Adipocyte (in vitro differentiated cells): ENCODE data around the gene CXCL1.
A peak's percentile ranks its signal among the peaks of the same experiment; 100 is the strongest.
"Not testable (repeated sequence)": the region's sequence is repeated elsewhere in the genome, so short reads cannot be mapped to it uniquely, and the experiment has no call there.

Experiments used
- DNase-seq: peaks from one replicate; pipeline ENCODE4 v3.0.0-alpha.2; 2015; ENCODE audit warnings: low read depth
- H3K27me3 ChIP-seq: replicated peaks from 2 replicates; pipeline ENCODE4 v1.7.0; 2013; ENCODE audit warnings: mild to moderate bottlenecking, low read length, moderate library complexity; ENCODE audit not compliant: control insufficient read depth, insufficient read depth
- H3K36me3 ChIP-seq: 2 replicates; pipeline ENCODE4 v1.7.0; 2013; ENCODE audit warnings: low read length, mild to moderate bottlenecking, moderate library complexity; ENCODE audit not compliant: control insufficient read depth, insufficient read depth, severe bottlenecking
- H3K4me1 ChIP-seq: 2 replicates; pipeline ENCODE4 v1.7.0; 2013; ENCODE audit warnings: mild to moderate bottlenecking, low read length, moderate library complexity; ENCODE audit not compliant: control insufficient read depth, insufficient read depth
- H3K4me3 ChIP-seq: 2 replicates; pipeline ENCODE4 v1.7.0; 2013; ENCODE audit warnings: mild to moderate bottlenecking, low read length, moderate library complexity
- H3K9ac ChIP-seq: 2 replicates; pipeline ENCODE4 v1.7.0; 2013; ENCODE audit warnings: mild to moderate bottlenecking, low read length, moderate library complexity
- H3K9me3 ChIP-seq: 2 replicates; pipeline ENCODE4 v1.7.0; 2013; ENCODE audit warnings: mild to moderate bottlenecking, low read length, moderate library complexity; ENCODE audit not compliant: control insufficient read depth

Gene CXCL1

DNA sequence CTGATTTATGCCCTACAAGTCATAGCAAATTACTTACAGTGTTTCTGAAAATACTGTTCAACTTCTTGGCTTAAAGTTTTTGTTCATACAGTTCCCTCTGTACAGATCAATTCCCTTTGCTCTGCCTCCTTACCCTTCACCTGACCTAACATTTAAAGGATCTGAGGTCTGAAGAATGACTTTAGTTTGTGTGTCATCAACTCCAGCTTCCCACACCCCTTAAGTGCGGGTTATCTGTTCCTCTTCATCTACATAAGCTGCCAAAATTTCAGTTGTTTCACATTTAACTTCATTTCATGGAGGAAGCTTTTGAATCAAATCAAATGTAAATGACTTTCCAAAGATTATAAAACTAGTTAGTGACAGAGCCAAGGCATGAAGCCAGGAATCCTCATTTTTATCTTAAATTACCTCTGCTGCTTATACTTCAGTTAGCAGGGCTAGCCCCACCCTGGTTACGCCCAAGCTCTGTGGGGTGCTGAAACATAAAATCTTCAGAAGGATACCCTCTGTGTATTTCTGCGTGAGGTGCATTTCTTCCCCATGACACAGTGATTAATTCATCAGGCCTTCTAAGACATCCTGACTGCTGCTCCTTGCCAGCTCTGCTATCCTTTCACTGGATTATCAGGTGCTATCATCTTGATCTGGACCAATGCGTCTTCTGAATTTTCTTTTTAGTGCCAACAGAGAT lies 16.5 kb downstream of the CXCL1 start:
- no peaks in the 10 kb centered on the region for H3K27me3 ChIP-seq
- peaks cover 18% of the 10 kb centered on the region for H3K4me1 ChIP-seq
- no peaks in the 10 kb centered on the region for H3K36me3 ChIP-seq
- DNase-seq, result no peak
- H3K9ac ChIP-seq, result no peak overlapping the region
- H3K9me3 ChIP-seq, result no peaks in the 10 kb centered on the region
- H3K4me3 ChIP-seq, result no peak overlapping the region

DNA sequence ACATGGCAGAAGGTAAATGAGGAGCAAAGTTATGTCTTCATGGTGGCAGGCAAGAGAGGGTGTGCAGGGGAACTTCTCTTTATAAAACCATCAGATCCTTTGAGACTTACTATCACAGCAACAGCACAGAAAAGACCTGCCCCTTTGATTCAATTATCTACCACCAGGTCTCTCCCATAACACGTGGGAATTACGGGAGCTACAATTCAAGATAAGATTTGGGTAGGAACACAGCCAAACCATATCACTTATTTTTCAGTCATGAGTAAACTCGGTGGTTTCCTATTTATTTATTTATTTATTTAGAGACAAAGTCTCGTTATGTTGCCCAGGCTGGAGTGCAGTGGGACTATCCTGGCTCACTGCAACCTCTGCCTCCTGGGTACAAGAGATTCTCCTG lies 22.1 kb downstream of the CXCL1 start:
- no peaks in the 10 kb centered on the region for H3K9me3 ChIP-seq
- no peaks in the 10 kb centered on the region for H3K27me3 ChIP-seq
- no peak overlapping the region for H3K9ac ChIP-seq
- no peaks in the 10 kb centered on the region for H3K36me3 ChIP-seq
- H3K4me3 ChIP-seq, result no peak overlapping the region
- H3K4me1 ChIP-seq, result peaks cover 37% of the 10 kb centered on the region
- no peak for DNase-seq

DNA sequence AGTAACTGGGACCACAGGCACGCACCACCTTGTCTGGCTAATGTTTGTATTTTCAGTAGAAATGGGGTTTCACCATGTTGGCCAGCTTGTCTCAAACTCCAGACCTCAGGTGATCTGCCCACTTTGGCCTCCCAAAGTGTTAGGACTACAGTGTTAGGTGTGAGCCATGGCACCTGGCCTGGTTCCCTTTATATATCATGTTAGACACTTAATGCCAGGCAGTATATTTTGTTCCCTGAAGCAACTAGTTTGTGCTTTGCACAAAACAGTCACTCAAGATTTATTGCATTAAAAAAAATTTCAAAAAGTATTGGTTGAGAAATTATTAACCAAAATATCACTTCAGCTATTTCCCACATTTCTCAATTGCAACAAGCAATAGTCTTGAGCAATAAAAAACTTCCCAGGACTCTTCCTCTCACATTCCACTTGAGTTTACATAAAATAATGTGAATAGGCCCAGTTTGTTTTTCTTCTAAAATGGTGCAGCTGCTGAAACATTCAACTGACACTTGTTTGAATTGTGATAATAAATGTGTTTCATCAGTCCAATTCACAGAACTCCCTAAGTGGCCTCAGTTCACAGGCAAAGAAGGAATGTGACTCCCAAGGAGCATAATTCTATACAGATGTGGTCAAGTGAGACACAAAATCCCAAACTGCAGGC lies 22.7 kb downstream of the CXCL1 start:
- Histone ChIP-seq H3K4me1 (peaks cover 42% of the 10 kb centered on the region), H3K4me3 (no peak overlapping the region), H3K9me3 (no peaks in the 10 kb centered on the region), H3K36me3 (no peaks in the 10 kb centered on the region), H3K27me3 (no peaks in the 10 kb centered on the region), H3K9ac (no peak overlapping the region)
- peak; percentile 90 for DNase-seq

DNA sequence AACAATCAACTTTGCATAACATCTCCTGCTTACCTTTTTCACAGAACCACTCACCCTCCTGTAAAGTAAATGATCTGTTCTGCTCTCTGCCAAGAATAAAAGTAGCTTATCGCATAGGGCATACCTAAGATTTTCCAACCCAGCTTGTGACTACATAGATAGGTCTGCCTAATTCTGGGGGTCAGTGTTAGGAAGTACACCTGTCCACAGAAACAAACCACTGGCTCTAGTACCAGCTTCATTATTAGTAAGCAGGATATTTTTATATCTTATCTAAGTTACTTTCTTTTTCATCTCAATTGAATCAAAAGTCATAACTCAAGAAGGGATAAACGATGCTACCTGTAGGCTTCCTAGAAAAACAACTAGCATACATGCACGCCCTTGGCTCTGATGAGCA lies 23.8 kb downstream of the CXCL1 start:
- Histone ChIP-seq H3K9ac (no peak overlapping the region), H3K9me3 (no peaks in the 10 kb centered on the region), H3K4me1 (peaks cover 53% of the 10 kb centered on the region), H3K27me3 (no peaks in the 10 kb centered on the region), H3K4me3 (no peak overlapping the region), H3K36me3 (no peaks in the 10 kb centered on the region)
- DNase-seq, result no peak

DNA sequence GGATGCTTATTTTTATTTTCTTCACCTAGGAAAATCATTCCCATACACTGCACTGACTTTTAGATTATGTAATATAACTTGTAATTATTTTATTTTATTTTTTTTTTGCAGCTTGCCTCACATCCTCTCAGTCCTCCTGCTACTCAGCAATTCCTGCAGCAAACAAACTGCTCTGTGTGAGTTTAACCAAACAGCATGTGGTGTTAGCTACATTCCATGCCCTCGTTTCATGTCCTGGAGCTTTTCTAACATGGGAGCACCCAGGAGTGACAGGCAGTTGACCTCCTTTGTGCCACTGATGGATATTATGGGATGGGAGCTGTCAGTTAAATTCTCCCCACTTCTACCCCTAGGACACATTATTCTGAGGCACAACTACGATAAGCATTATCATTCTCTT lies 24.8 kb downstream of the CXCL1 start:
- Histone ChIP-seq H3K4me3 (no peak overlapping the region), H3K36me3 (no peaks in the 10 kb centered on the region), H3K9me3 (no peaks in the 10 kb centered on the region), H3K4me1 (peaks cover 54% of the 10 kb centered on the region), H3K9ac (no peak overlapping the region), H3K27me3 (no peaks in the 10 kb centered on the region)
- DNase-seq, result peak; percentile 55

DNA sequence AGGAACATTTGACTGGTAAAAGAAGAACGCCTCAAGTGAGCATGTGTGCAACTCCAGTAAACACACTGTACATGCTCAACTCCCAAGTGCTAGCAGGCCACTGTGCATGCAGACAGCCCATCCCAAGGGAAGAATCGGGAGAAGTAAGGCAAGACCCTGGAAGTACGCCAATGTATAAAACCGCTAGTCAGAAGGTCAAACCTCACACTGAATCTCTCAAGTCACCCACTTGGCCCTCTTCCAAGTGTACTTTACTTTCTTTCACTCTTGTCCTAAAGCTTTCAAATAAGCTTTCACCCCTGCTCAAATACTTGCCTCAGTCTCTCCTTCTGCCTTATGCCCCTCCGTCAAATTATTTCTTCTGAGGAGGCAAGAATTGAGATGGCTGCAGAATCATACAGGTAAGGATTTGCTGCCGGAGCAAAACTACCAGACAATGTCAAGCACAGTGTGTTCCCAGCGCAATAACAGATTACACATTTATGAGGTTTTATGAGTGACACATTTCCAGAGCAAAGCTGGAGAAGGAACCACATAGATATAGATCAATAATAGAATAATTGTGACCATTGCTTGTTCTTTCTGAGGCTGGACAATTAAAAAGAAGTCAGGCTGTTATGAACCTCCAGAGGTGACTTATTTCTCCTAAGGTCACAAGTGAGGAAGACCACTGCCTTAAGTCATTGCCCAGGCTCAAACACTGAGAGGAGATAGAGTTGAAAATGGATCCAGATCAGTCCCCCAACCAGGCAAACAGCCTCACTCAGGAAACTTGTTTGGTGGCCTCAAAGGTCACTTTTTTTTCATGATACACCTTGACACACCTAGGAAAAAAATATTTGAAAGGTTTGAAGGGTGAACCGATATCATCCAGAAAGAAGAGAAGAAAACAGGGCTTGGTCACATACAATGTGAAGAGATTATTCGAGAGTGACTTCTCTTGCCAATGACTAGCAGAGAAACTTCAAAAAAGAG lies 26.3 kb downstream of the CXCL1 start:
- Histone ChIP-seq H3K9ac (no peak overlapping the region), H3K27me3 (no peaks in the 10 kb centered on the region), H3K36me3 (no peaks in the 10 kb centered on the region), H3K4me3 (no peak overlapping the region), H3K4me1 (peaks cover 54% of the 10 kb centered on the region), H3K9me3 (no peaks in the 10 kb centered on the region)
- no peak for DNase-seq

DNA sequence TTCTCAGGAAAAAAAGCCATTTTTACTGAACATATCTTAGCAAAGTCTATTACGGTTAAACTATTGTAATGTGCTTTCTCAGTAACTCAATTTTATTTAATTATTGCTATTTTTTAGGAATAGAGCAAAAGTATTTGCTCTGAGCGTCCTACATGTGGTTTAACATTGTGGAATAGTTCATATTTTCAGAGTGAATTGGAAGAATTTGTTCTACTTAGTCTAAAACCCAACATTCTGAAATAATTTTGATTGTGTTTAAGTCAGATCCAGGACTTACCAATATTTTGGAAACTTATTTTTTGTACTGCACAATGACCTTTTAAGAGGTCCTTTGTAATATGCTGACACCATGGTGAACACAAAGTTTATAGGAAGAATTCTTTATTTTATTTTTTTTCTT lies 27.2 kb downstream of the CXCL1 start:
- H3K36me3 ChIP-seq, result no peaks in the 10 kb centered on the region
- H3K4me3 ChIP-seq, result no peak overlapping the region
- DNase-seq, result no peak
- H3K9ac ChIP-seq, result no peak overlapping the region
- H3K27me3 ChIP-seq, result no peaks in the 10 kb centered on the region
- H3K4me1 ChIP-seq, result peaks cover 56% of the 10 kb centered on the region
- no peaks in the 10 kb centered on the region for H3K9me3 ChIP-seq

DNA sequence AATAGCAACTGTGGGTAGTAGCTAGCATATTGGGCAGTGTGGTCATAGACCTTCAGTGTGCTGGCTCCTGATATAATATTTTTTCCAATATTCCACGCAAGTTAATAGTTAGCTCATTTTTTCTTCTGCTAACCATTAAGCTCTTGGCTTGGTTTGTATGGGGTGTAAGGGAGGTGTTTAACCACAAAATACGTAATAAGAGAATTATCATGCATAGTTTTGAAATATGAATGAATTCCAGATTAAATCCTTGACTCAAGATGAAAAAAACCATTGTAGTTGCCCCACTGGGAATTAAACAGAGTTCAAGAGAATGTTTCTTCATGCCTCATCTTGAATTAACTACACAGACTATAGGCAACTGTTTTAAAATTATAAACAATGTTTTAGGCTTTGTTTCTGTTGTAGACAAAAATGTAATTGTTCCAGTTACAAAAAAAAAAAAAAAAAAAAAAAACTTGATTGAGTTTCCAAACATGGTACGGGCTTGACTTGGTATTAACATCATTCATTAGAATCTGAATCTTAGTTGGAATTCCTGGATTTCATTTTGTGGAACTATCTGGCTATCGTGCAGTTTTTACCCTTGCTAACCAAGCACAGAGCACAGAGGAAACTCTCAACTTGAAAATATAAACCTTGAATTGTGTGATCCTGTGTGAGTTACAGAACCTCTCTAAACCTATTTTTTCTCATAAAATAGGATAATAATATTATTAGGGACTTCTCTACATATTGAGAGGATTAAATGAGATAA lies 28.4 kb downstream of the CXCL1 start:
- H3K9ac ChIP-seq, result no peak overlapping the region
- peak; percentile 86 for DNase-seq
- no peaks in the 10 kb centered on the region for H3K27me3 ChIP-seq
- peaks cover 58% of the 10 kb centered on the region for H3K4me1 ChIP-seq
- H3K36me3 ChIP-seq, result no peaks in the 10 kb centered on the region
- no peaks in the 10 kb centered on the region for H3K9me3 ChIP-seq
- no peak overlapping the region for H3K4me3 ChIP-seq

DNA sequence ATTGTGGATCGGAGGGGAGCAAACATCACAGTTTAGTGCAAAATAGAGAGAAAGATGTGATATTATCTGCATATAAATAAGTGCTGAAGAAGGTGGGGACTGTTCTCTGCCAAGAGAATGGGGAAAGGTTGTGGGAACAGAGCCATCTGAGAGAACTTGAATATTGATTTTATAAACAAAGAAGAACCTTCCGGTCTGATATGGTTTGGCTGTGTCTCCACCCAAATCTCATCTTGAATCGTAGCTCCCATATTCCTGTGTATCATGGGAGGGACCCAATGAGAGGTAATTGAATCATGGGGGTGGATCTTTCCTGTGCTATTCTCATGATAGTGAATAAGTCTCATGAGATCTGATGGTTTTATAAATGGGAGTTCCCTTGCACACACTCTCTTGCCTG lies 30.1 kb downstream of the CXCL1 start:
- H3K36me3 ChIP-seq, H3K4me3 ChIP-seq, H3K27me3 ChIP-seq, H3K9ac ChIP-seq, H3K9me3 ChIP-seq, DNase-seq: not testable (repeated sequence)
- peaks cover 60% of the 10 kb centered on the region for H3K4me1 ChIP-seq

DNA sequence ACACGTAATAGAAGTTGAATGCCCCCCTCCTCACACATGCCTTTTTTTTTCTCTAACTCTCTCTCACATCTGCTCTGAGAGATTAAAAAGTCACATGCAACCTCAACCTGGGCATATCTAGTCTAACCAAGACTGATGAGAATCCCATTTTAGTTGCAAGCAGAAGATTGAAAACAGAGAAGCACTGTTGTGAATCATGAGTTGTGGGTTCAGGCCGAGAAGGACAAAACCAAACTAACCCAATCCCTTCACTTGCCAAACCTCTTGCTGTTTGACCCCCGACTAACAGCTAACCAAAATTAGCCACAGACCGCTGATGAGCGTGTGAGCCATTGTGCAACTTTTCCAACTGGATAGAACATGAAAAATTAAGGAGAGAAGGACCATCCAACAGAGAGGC lies 31.8 kb downstream of the CXCL1 start:
- H3K9ac ChIP-seq, result no peak overlapping the region
- no peak overlapping the region for H3K4me3 ChIP-seq
- no peak for DNase-seq
- peaks cover 45% of the 10 kb centered on the region for H3K4me1 ChIP-seq
- no peaks in the 10 kb centered on the region for H3K9me3 ChIP-seq
- H3K27me3 ChIP-seq, result no peaks in the 10 kb centered on the region
- H3K36me3 ChIP-seq, result no peaks in the 10 kb centered on the region
